HUES64 (cell line): ENCODE measurements around the gene PMPCB.
A peak's percentile ranks its signal among the peaks of the same experiment; 100 is the strongest.
"Not testable (repeated sequence)": the region's sequence is repeated elsewhere in the genome, so short reads cannot be mapped to it uniquely, and the experiment has no call there.

Experiments used
- H3K27ac ChIP-seq: 2 replicates; pipeline ENCODE4 v1.7.0; 2013; ENCODE audit warnings: low read depth, low read length, inconsistent platforms
- H3K27me3 ChIP-seq: 2 replicates; pipeline ENCODE4 v1.6.1; 2013; ENCODE audit warnings: mild to moderate bottlenecking, low read length; ENCODE audit not compliant: insufficient read depth
- H3K36me3 ChIP-seq: 2 replicates; pipeline ENCODE4 v1.6.1; 2013; ENCODE audit warnings: mild to moderate bottlenecking, low read length; ENCODE audit not compliant: insufficient read depth
- H3K4me1 ChIP-seq: 2 replicates; pipeline ENCODE4 v1.6.1; 2013; ENCODE audit warnings: mild to moderate bottlenecking, low read length, moderate library complexity; ENCODE audit not compliant: insufficient read depth
- H3K4me3 ChIP-seq: 2 replicates; pipeline ENCODE4 v1.5.1; 2013; ENCODE audit warnings: mild to moderate bottlenecking, low read length, moderate library complexity
- H3K9ac ChIP-seq: 2 replicates; pipeline ENCODE4 v1.6.1; 2013; ENCODE audit warnings: mild to moderate bottlenecking, low read depth, low read length
- H3K9me3 ChIP-seq: 2 replicates; pipeline ENCODE4 v1.6.1; 2013; ENCODE audit warnings: low read depth, low read length; ENCODE audit not compliant: insufficient read depth
- WGBS: fragments of 150-250, 120-280 bp; methylation state at CpG from one replicate; pipeline ENCODE4 v1.1.7; 2013; ENCODE audit warnings: missing lambda C conversion rate; 5-methylcytosine and 5-hydroxymethylcytosine counted together

Gene PMPCB

DNA sequence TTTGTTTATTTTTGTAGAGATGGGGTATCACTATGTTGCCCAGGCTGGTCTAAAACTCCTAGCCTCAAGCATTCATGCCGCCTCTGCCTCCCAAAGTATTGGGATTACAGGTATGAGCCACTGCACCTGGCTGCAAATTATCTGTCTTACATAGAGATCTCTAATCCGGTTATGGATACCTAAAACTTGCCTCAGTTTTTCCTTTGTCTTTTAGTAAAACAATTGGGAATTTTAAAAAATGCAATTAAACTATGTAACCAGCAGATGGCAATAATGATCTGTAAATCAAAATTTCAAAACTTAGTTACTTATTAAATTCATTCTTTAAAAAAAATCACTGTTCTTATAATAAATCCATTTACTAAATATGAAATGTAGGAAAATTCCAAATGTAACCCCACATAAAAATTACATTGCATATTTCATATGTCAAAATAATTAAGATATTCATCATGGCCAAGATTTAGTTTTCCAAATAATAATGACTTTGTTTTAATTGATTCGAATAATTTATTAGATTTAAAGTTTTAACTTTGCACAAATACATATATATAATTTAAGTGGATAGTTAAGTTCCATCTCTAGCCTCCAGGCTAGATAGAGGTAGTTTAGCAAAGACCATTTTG, 14.3 kb upstream of the PMPCB start:
- not testable (repeated sequence) for H3K9ac ChIP-seq, H3K4me3 ChIP-seq, H3K36me3 ChIP-seq, H3K4me1 ChIP-seq, H3K27ac ChIP-seq, H3K9me3 ChIP-seq
- H3K27me3 ChIP-seq = peaks cover 37% of the 10 kb centered on the region
- WGBS = 64% methylated on average over 1 of the region's 3 CpGs

DNA sequence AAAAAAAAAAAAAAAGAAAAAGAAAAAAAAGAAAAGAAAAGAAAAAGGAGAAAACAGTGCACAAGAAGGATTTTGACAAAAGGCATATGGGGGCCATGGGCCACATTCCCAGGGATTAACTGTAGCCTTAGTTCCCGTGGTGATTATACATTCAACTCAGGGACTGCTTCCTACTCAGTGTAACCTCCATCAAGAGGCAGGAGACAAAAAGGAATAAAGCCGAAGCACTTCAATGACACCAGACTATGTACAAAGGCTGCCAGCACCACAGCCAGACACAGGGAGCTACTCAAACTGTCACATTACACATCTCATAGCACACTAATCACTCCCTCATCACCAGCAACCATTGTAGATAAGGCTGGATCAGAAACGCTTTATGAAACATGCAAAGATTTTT, 5.1 kb upstream of the PMPCB start:
- Histone ChIP-seq H3K27me3 (no peaks in the 10 kb centered on the region), H3K4me3 (no peak overlapping the region), H3K9ac (no peak overlapping the region), H3K27ac (no peak overlapping the region), H3K9me3 (no peaks in the 10 kb centered on the region), H3K36me3 (no peaks in the 10 kb centered on the region), H3K4me1 (0 out of 2 replicates have a peak, but pooled peaks cover 4% of the 10 kb centered on the region)
- 79% methylated on average over 3 of the region's 3 CpGs for WGBS

DNA sequence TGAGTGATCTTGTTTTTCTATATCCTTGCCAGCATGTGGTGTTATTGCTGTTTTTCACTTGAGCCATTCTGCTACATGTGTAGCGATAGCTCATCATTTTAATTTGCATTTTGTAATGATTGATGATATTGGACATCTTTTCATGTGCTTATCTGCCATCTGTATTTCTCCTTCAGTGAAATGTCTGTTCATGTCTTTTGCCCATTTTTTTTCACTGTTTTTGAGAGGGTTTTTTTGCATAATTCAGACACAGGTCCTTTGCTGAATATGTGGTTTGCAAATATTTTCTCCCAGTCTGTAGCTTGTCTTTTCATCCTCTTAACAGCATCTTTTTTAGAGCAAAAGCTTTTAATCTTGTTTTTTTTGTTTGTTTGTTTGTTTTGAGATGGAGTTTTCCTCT, 3.7 kb upstream of the PMPCB start:
- H3K27ac ChIP-seq = no peak overlapping the region
- H3K4me3 ChIP-seq = no peak overlapping the region
- 100% methylated on average over 1 of the region's 1 CpG for WGBS
- peaks cover 9% of the 10 kb centered on the region; the same call in 1 of the 2 replicates for H3K4me1 ChIP-seq
- no peaks in the 10 kb centered on the region for H3K9me3 ChIP-seq
- H3K36me3 ChIP-seq = peaks cover 2% of the 10 kb centered on the region
- H3K9ac ChIP-seq = no peak overlapping the region
- no peaks in the 10 kb centered on the region for H3K27me3 ChIP-seq

DNA sequence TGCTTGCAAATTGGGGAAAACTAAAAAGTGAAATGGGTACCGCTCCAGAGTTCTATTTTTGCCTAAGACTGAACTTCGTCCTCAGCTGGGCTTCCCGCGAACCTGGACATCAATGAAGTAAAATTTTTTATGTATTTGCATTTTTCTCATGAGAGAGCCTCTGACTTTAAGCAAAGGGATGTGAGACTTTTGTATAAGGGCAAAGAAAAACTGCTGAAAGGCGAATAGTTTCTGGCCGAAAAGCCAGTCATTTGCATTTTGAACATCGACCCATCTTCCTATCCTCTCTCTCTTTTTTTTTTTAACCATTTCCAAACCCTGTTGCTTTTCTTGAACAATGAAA, 573 bp downstream of the PMPCB start:
- Histone ChIP-seq H3K36me3 (peaks cover 44% of the 10 kb centered on the region), H3K27me3 (no peaks in the 10 kb centered on the region), H3K27ac (peak overlapping the region; percentile 90), H3K4me1 (peaks cover 14% of the 10 kb centered on the region; the same call in 1 of the 2 replicates), H3K9me3 (no peaks in the 10 kb centered on the region), H3K9ac (peak overlapping the region; percentile 86), H3K4me3 (peak overlapping the region; percentile 92)
- WGBS = 2% methylated on average over 7 of the region's 7 CpGs

DNA sequence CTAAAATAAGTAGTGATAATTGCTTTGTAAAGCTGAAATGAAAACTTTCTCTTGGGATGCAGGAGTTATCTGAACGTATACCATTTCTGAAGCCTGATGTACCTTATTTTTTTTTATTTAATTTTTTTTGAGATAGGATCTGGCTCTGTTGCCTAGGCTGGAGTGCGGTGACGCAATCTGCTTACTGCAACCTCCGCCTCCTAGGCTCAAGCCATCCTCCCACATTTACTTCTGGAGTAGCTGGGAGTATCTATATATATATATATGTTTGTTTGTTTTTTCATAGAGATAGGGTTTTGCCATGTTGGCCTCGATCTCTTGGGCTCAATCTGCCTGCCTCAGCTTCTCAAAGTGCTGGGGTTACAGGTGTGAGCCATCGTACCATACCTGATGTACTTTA, 2.4 kb downstream of the PMPCB start:
- Histone ChIP-seq H3K9me3 (no peaks in the 10 kb centered on the region), H3K36me3 (peaks cover 63% of the 10 kb centered on the region), H3K4me1 (peaks cover 14% of the 10 kb centered on the region; the same call in 1 of the 2 replicates), H3K4me3 (no peak overlapping the region), H3K27me3 (no peaks in the 10 kb centered on the region), H3K27ac (no peak overlapping the region), H3K9ac (no peak overlapping the region)
- 96% methylated on average over 2 of the region's 6 CpGs for WGBS

DNA sequence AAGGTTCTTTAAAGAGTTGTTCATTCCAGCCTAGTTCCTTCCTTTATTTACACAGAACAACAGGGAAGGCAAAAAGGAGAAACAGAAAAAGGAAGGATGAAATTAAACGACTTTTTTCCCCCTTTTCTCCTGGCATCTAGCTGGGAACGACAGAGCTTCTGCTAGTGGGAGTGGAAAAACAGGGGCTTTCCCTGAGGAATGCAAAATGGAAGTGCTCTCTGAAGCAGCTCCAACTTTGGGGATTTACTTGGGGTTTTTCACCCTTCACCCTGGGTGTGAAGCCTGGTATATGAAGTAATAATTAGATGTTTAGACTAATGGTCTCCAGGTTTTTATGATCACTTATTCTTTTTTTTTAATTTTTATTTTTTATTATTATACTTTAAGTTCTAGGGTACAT, 4.2 kb downstream of the PMPCB start:
- peaks cover 81% of the 10 kb centered on the region for H3K36me3 ChIP-seq
- WGBS = 93% methylated on average over 2 of the region's 2 CpGs
- H3K4me1 ChIP-seq = peaks cover 14% of the 10 kb centered on the region; the same call in 1 of the 2 replicates
- no peak overlapping the region for H3K9ac ChIP-seq
- H3K27ac ChIP-seq = no peak overlapping the region
- H3K27me3 ChIP-seq = no peaks in the 10 kb centered on the region
- no peak overlapping the region for H3K4me3 ChIP-seq
- no peaks in the 10 kb centered on the region for H3K9me3 ChIP-seq

DNA sequence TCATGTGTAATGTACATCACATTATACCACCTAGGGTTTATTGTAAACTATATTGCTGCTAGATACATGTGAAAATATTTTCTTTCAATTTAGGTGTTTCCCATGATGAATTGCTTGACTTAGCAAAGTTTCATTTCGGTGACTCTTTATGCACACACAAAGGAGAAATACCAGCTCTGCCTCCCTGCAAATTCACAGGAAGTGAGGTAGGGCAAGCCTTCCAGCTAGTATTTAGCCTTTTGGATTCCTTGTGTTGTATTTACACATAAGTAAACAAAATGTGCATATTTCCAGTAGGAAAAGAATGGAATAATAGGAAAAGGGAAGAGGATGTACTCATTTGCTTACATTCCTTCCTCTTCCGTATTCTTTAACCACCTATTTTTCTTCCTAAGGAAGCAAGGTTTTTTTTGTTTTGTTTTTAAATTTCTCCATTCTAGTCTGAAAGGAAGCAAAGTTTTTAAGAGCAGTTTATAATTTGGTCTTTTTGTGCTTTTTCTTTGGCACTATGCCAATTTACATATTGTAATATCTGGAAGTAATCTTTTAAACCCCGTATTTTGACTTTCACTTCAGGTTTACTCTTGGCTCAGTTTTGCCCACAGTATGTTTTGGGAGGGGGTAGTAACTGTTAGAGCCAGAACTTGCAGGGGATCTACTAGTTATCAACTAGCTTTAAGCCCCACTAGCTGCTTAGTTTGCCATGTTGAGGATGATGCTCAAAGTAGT, 10.4 kb downstream of the PMPCB start:
- Histone ChIP-seq H3K4me3 (no peak overlapping the region), H3K27ac (no peak overlapping the region), H3K9ac (no peak overlapping the region), H3K9me3 (no peaks in the 10 kb centered on the region), H3K4me1 (no peaks in the 10 kb centered on the region), H3K27me3 (no peaks in the 10 kb centered on the region), H3K36me3 (peaks cover 100% of the 10 kb centered on the region)
- WGBS = 94% methylated on average over 2 of the region's 3 CpGs

GRCh38 chr7:103314852-103315251, 17.6 kb downstream of the PMPCB start:
- no peaks in the 10 kb centered on the region for H3K9me3 ChIP-seq
- H3K4me3 ChIP-seq = no peak overlapping the region
- peaks cover 99% of the 10 kb centered on the region for H3K36me3 ChIP-seq
- H3K4me1 ChIP-seq = no peaks in the 10 kb centered on the region
- H3K9ac ChIP-seq = no peak overlapping the region
- no peaks in the 10 kb centered on the region for H3K27me3 ChIP-seq
- no peak overlapping the region for H3K27ac ChIP-seq
- 92% methylated on average over 2 of the region's 2 CpGs for WGBS

GRCh38 chr7:103316380-103316941, 19.2 kb downstream of the PMPCB start:
- H3K36me3 ChIP-seq = peaks cover 97% of the 10 kb centered on the region
- no peak overlapping the region for H3K9ac ChIP-seq
- H3K9me3 ChIP-seq = no peaks in the 10 kb centered on the region
- no peaks in the 10 kb centered on the region for H3K27me3 ChIP-seq
- H3K4me1 ChIP-seq = no peaks in the 10 kb centered on the region
- 98% methylated on average over 2 of the region's 2 CpGs for WGBS
- no peak overlapping the region for H3K4me3 ChIP-seq
- H3K27ac ChIP-seq = no peak overlapping the region

DNA sequence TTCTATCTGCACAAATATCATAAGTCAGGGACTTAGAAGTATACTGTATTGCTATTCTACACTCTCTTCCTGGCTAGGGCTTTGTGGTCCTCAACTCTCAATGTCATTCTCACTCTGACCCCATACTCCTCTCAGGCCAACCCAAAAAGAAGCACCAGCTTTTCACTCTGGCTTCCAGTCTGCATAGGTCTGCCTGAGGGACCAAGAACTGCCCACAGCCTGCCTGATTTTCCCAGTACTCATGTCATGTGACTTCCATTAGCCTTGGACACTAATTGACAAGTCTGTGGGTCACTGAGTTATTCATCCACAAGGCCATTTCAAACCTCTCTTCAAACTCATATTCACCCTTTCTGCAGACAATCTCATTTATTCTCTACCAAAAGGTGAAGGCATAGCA, 19.8 kb downstream of the PMPCB start:
- peaks cover 97% of the 10 kb centered on the region for H3K36me3 ChIP-seq
- H3K9me3 ChIP-seq = no peaks in the 10 kb centered on the region
- no peak overlapping the region for H3K4me3 ChIP-seq
- no peak overlapping the region for H3K9ac ChIP-seq
- no peaks in the 10 kb centered on the region for H3K4me1 ChIP-seq
- H3K27me3 ChIP-seq = no peaks in the 10 kb centered on the region
- no peak overlapping the region for H3K27ac ChIP-seq

DNA sequence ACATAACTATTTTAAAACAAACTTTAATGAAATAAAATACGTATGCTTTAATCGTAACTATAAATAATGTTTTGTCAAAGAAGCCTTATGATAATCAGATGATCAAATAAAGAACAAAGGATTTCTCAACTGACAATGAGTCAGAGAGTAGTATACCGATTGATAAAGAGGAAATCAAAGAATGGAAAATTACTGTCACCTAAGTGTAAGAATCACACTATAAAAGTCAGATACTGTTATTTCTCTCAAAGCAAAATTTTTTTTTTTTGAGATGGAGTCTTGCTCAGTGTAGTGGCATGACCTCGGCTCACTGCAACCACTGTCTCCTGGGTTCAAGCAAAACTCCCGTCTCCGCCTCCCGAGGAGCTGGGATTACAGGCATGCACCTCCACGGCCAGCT, 28.5 kb downstream of the PMPCB start:
- H3K36me3 ChIP-seq = peaks cover 70% of the 10 kb centered on the region
- H3K9me3 ChIP-seq = no peaks in the 10 kb centered on the region
- H3K27me3 ChIP-seq = no peaks in the 10 kb centered on the region
- peaks cover 9% of the 10 kb centered on the region for H3K4me1 ChIP-seq
- no peak overlapping the region for H3K27ac ChIP-seq
- no peak overlapping the region for H3K9ac ChIP-seq
- no peak overlapping the region for H3K4me3 ChIP-seq
- WGBS = 97% methylated on average over 6 of the region's 8 CpGs
